OCI-LY1 (cell line): ENCODE measurements around the gene NKX2-1.
A peak's percentile ranks its signal among the peaks of the same experiment; 100 is the strongest.

Source experiments
- H2AFZ ChIP-seq: fragments of 200-600 bp; sonication (generic), shearing (Covaris generic); 2 replicates; pipeline ENCODE4 v1.6.0; 2014; ENCODE audit warnings: antibody characterized with exemption, mild to moderate bottlenecking, low read length
- H3F3A ChIP-seq: fragments of 200-600 bp; sonication (generic), shearing (Covaris generic); 2 replicates; pipeline ENCODE4 v1.6.0; 2014; ENCODE audit warnings: mild to moderate bottlenecking, antibody characterized with exemption, low read length, moderate library complexity; ENCODE audit not compliant: insufficient read depth
- H3K27ac ChIP-seq: fragments of 200-600 bp; sonication (generic); 2 replicates; pipeline ENCODE4 v1.5.1; 2014; ENCODE audit warnings: low read length, mixed run types, mild to moderate bottlenecking, low read depth; ENCODE audit not compliant: poor library complexity, severe bottlenecking
- H3K27me3 ChIP-seq: fragments of 200-600 bp; sonication (generic); 2 replicates; pipeline ENCODE4 v1.6.0; 2014; ENCODE audit warnings: antibody characterized with exemption, mild to moderate bottlenecking, low read length, moderate library complexity; ENCODE audit not compliant: insufficient read depth
- H3K36me3 ChIP-seq: fragments of 200-600 bp; sonication (generic); 2 replicates; pipeline ENCODE4 v1.6.1; 2014; ENCODE audit warnings: mild to moderate bottlenecking, antibody characterized with exemption, low read length, moderate library complexity, mixed read lengths; ENCODE audit not compliant: insufficient read depth
- H3K4me1 ChIP-seq: fragments of 200-600 bp; sonication (generic); 2 replicates; pipeline ENCODE4 v1.5.1; 2014; ENCODE audit warnings: mild to moderate bottlenecking, low read length, moderate library complexity; ENCODE audit not compliant: insufficient read depth, severe bottlenecking
- H3K4me2 ChIP-seq: fragments of 200-600 bp; sonication (generic), shearing (Covaris generic); 2 replicates; pipeline ENCODE4 v1.6.1; 2014; ENCODE audit warnings: low read length
- H3K4me3 ChIP-seq: fragments of 200-600 bp; sonication (generic); 2 replicates; pipeline ENCODE4 v1.5.1; 2014; ENCODE audit warnings: low read length, low read depth, mild to moderate bottlenecking, mixed read lengths; ENCODE audit not compliant: poor library complexity, severe bottlenecking
- H3K79me2 ChIP-seq: fragments of 200-600 bp; shearing (Covaris generic); 2 replicates; pipeline ENCODE4 v1.6.1; 2016; ENCODE audit warnings: mixed run types, low read length, mixed read lengths; ENCODE audit not compliant: insufficient read depth
- H3K9ac ChIP-seq: fragments of 200-600 bp; sonication (generic), shearing (Covaris generic); 2 replicates; pipeline ENCODE4 v1.6.1; 2014; ENCODE audit warnings: mild to moderate bottlenecking, low read length, mixed read lengths
- H3K9me2 ChIP-seq: fragments of 200-600 bp; sonication (generic), shearing (Covaris generic); 2 replicates; pipeline ENCODE4 v1.6.1; 2014; ENCODE audit warnings: low read depth, mild to moderate bottlenecking, low read length, mixed read lengths
- H3K9me3 ChIP-seq: fragments of 200-600 bp; shearing (Covaris generic); 2 replicates; pipeline ENCODE4 v1.6.1; 2014; ENCODE audit warnings: low read length, mixed read lengths
- H4K20me1 ChIP-seq: fragments of 200-600 bp; sonication (generic), shearing (Covaris generic); 2 replicates; pipeline ENCODE4 v1.6.0; 2016; ENCODE audit warnings: mild to moderate bottlenecking, low read length; ENCODE audit not compliant: insufficient read depth
- CTCF ChIP-seq: fragments of 200-600 bp; sonication (generic), shearing (Covaris generic); IDR thresholded peaks from 2 replicates; pipeline ENCODE4 v1.5.1; 2017; ENCODE audit warnings: mild to moderate bottlenecking, antibody characterized with exemption, low read length, moderate library complexity, mixed read lengths
- EZH2 ChIP-seq: fragments of 200-600 bp; sonication (generic), shearing (Covaris generic); IDR thresholded peaks from 2 replicates; pipeline ENCODE4 v1.8.0; 2017; ENCODE audit warnings: borderline replicate concordance, mixed run types, mild to moderate bottlenecking, antibody characterized with exemption, low read length, moderate library complexity, mixed read lengths

The NKX2-1 gene

GRCh38 chr14:36524220-36524837, 4.3 kb upstream of the NKX2-1 start:
- TF ChIP-seq EZH2 (no peak), CTCF (0 out of 2 replicates have a peak, but pooled peaks have one; percentile 6)
- Histone ChIP-seq H3K4me1 (no peaks in the 10 kb centered on the region), H3K9ac (no peak overlapping the region), H3K27ac (no peak overlapping the region), H3K27me3 (no peaks in the 10 kb centered on the region), H2AFZ (no peak overlapping the region), H3F3A (no peaks in the 10 kb centered on the region), H3K36me3 (no peaks in the 10 kb centered on the region), H3K4me3 (no peak overlapping the region), H3K4me2 (no peak overlapping the region), H3K79me2 (no peaks in the 10 kb centered on the region), H3K9me3 (no peaks in the 10 kb centered on the region), H3K9me2 (no peaks in the 10 kb centered on the region), H4K20me1 (no peaks in the 10 kb centered on the region)

DNA sequence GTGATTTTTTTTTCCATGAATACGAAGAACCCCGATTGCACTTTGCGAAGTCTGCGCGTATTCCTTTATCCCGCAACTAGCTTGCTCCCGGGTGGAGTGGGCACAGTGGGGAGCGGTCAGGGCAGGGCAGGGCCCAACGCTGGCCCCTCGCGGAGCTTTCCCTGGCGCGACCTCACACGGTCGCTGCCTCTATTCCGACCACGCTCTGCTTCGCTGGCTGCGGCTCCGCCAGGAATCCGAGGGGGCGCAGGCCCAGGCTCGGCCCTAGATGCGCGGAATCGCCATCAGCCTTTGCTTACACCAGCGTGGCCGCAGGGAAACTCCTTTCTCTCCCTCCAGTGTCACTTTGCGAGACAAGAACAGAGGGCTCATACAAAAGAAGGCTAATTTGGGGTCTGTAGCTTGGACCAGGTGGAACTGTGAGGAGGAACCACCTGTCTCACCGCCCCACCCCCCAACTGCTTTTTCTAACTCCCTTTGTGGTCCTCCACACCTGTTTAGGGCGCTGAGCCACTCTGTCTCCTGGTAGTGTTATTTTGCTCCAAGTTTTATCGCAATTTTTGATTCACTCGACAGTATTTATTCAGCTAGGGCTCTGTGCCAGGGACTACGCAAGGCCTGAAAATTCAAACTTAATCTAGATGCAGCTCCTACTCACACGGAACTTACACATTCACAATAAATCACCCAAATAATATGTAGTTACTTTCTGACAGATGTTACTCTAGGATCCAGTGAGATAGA, 3.1 kb upstream of the NKX2-1 start:
- no peaks in the 10 kb centered on the region for H3K9me3 ChIP-seq
- no peaks in the 10 kb centered on the region for H3F3A ChIP-seq
- TF ChIP-seq EZH2 (no peak), CTCF (no peak)
- no peaks in the 10 kb centered on the region for H3K79me2 ChIP-seq
- H3K9ac ChIP-seq: no peak overlapping the region
- H3K27me3 ChIP-seq: no peaks in the 10 kb centered on the region
- no peak overlapping the region for H3K4me2 ChIP-seq
- no peak overlapping the region for H3K27ac ChIP-seq
- H3K4me1 ChIP-seq: no peaks in the 10 kb centered on the region
- no peaks in the 10 kb centered on the region for H4K20me1 ChIP-seq
- no peaks in the 10 kb centered on the region for H3K9me2 ChIP-seq
- no peak overlapping the region for H3K4me3 ChIP-seq
- H3K36me3 ChIP-seq: no peaks in the 10 kb centered on the region
- no peak overlapping the region for H2AFZ ChIP-seq

- no peaks in the 10 kb centered on the region for H3K36me3 ChIP-seq
- no peaks in the 10 kb centered on the region for H3K79me2 ChIP-seq
- no peak overlapping the region for H2AFZ ChIP-seq
- H3K9me2 ChIP-seq: no peaks in the 10 kb centered on the region
- H3K4me2 ChIP-seq: no peak overlapping the region
- H4K20me1 ChIP-seq: no peaks in the 10 kb centered on the region
- H3K4me1 ChIP-seq: no peaks in the 10 kb centered on the region
- H3K27ac ChIP-seq: no peak overlapping the region
- H3K27me3 ChIP-seq: no peaks in the 10 kb centered on the region
- no peaks in the 10 kb centered on the region for H3K9me3 ChIP-seq
- no peak overlapping the region for H3K4me3 ChIP-seq
- TF ChIP-seq CTCF (no peak), EZH2 (no peak)
- H3K9ac ChIP-seq: no peak overlapping the region
- H3F3A ChIP-seq: no peaks in the 10 kb centered on the region
These were observed 2.4 kb upstream of the NKX2-1 start for GRCh38 chr14:36522347-36522971.
